PC-3 (cell line): Measurements from ENCODE around the gene STX3.

Source experiments
- CTCF ChIP-seq: fragments of 300-600 bp; sonication (generic); conservative IDR thresholded peaks from 2 replicates; pipeline ENCODE4 v1.5.1; 2017; ENCODE audit warnings: antibody characterized with exemption, low read depth, mild to moderate bottlenecking, low read length
- EZH2 ChIP-seq: fragments of 300-600 bp; sonication (generic); IDR thresholded peaks from one replicate; pipeline ENCODE4 v1.6.1; 2017; ENCODE audit warnings: antibody characterized with exemption, mild to moderate bottlenecking, low read length; ENCODE audit not compliant: unreplicated experiment

- TF ChIP-seq CTCF: no peak
- no peak for TF ChIP-seq EZH2
Measured at GRCh38 chr11:59708537-59708936, 46.6 kb upstream of the STX3 start.
